IPS-20b (cell line): ENCODE data around the gene FXYD1.

Source experiments
- H3K27ac ChIP-seq: one replicate; pipeline ENCODE4 v1.5.1; 2013; ENCODE audit warnings: low read length
- H3K27me3 ChIP-seq: 2 replicates; pipeline ENCODE4 v1.6.1; 2013; ENCODE audit warnings: mild to moderate bottlenecking, low read length, inconsistent platforms; ENCODE audit not compliant: insufficient read depth
- H3K36me3 ChIP-seq: 2 replicates; pipeline ENCODE4 v1.6.1; 2013; ENCODE audit warnings: low read depth, mild to moderate bottlenecking, inconsistent platforms, low read length, moderate library complexity; ENCODE audit not compliant: insufficient read depth
- H3K4me1 ChIP-seq: 2 replicates; pipeline ENCODE4 v1.6.1; 2013; ENCODE audit warnings: mild to moderate bottlenecking, control low read depth, inconsistent platforms, low read length, moderate library complexity; ENCODE audit not compliant: insufficient read depth
- H3K4me3 ChIP-seq: 2 replicates; pipeline ENCODE4 v1.5.1; 2013; ENCODE audit warnings: mild to moderate bottlenecking, low read length, inconsistent platforms
- H3K9ac ChIP-seq: 2 replicates; pipeline ENCODE4 v1.6.1; 2013; ENCODE audit warnings: low read depth, mild to moderate bottlenecking, inconsistent platforms, low read length, moderate library complexity
- H3K9me3 ChIP-seq: 2 replicates; pipeline ENCODE4 v1.6.1; 2013; ENCODE audit warnings: mild to moderate bottlenecking, low read depth, low read length, inconsistent platforms; ENCODE audit not compliant: insufficient read depth

Gene FXYD1

DNA sequence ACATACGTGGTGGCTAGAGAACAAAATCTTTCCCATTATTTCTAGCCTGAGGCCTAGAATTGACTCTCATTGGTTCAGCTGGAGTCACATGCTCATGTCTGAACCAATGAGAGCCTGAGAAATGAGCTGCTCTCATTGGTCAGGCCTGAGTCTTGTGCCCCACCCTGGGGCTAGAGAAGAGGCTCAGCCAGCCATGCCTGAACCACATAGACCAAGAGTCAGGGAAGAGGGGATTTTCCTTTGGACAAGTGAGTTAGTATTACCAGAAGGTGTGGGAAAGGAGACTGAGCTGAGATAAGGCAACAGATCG, 22.8 kb downstream of the FXYD1 start:
- no peaks in the 10 kb centered on the region for H3K4me1 ChIP-seq
- H3K9ac ChIP-seq: no peak overlapping the region
- peaks cover 12% of the 10 kb centered on the region; the same call in 1 of the 2 replicates for H3K9me3 ChIP-seq
- no peaks in the 10 kb centered on the region for H3K27me3 ChIP-seq
- H3K36me3 ChIP-seq: peaks cover 92% of the 10 kb centered on the region
- H3K27ac ChIP-seq: no peak overlapping the region
- H3K4me3 ChIP-seq: no peak overlapping the region

DNA sequence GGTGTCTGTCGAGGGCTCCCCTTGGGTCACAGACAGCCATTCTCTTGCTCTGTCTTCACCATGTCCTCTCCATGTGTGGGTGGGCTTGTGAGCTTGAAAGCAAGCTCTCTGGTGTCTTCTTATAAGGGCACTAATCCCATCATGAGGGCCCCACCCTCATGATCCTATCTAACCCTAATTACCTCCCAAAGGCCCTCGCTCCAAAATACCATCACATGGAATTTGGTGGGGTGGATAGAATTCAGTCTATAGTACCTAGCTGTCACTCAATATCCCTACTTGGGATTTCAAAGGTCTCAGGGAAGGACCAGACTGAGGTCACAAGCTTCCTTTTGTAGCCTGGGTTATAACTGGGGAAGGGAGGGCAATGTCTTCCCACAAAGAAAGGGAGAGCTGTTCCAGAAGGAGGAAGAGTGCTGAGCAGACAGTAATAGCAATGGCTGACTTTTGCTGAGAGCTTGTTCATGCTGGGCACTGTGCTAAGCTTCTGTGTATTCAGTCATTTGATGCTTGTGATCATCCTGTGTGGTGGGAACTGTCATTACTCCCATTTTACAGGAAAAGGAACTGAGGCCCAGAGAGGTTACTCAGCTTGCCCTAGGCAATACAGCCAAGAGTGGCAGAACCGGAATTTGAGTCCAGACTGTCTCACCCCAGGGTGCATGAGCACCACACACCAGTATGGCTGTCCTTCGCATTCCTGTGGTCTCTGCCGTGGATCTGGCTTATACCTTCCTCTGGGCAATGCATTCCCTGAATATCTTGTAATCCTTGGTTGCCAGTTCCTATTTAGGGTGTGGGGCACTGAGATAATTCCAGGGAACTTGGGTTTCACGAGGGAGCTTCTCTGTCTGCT, 24.1 kb downstream of the FXYD1 start:
- Histone ChIP-seq H3K4me1 (no peaks in the 10 kb centered on the region), H3K36me3 (peaks cover 95% of the 10 kb centered on the region), H3K9ac (no peak overlapping the region), H3K9me3 (peaks cover 15% of the 10 kb centered on the region; the same call in 1 of the 2 replicates), H3K4me3 (no peak overlapping the region), H3K27me3 (no peaks in the 10 kb centered on the region), H3K27ac (no peak overlapping the region)

DNA sequence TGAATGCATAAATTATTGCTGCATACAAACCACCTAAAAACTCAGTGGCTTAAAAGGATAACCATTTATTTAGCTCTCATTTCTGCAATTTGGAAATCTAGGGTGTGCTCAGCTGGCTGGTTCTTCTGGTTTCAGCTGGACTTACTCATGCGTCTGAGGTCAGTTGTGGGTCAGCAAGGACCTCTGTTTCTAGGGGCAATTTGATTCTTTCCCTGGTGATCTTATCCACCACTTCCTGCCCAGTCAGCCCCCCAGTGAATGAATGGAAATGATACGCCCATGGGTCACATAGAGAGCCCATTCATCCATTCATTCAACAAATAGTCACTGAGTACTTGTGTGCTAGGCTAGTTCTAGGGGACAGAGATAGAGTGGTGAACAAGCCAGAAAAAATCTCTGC, 25.8 kb downstream of the FXYD1 start:
- Histone ChIP-seq H3K4me1 (no peaks in the 10 kb centered on the region), H3K36me3 (peaks cover 83% of the 10 kb centered on the region)

DNA sequence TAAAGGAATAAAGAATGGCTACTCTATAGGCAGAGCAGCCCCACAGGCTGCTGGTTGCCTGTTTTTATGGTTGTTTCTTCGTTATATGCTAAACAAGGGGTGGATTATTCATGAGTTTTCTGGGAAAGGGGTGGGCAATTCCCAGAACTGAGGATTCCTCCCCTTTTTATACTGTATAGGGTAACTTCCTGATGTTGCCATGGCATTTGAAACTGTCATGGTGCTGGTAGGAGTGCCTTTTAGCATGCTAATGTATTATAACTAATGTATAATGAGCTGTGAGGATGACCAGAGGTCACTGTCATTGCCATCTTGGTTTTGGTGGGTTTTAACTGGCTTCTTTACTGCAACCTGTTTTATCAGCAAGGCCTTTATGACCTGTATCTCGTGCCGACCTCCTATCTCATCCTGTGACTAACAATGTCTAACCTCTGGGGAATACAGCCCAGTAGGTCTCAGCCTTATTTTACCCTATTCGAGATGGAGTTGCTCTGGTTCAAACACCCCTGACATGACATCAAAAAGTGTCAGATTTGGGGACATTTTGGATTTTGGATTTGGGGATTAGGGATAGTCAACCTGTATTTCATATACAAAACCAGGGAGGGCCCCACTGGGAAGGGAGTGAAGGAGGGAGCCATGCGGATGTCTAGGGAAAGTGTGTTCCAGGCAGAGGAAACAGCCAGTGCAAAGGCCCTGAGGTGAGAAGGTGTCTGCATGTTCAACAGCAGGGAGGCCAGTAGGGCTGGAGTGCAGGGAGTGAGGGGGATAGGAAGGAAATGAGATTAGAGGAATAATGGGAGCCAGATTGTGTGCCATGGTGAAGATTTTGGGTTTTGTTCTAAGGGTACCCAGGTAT, 26.8 kb downstream of the FXYD1 start:
- Histone ChIP-seq H3K4me3 (no peak overlapping the region), H3K4me1 (no peaks in the 10 kb centered on the region), H3K27me3 (no peaks in the 10 kb centered on the region), H3K9ac (no peak overlapping the region), H3K36me3 (peaks cover 87% of the 10 kb centered on the region), H3K9me3 (peaks cover 15% of the 10 kb centered on the region; the same call in 1 of the 2 replicates), H3K27ac (no peak overlapping the region)

More for the DNA sequence above, 25.8 kb downstream of the FXYD1 start:
- Histone ChIP-seq H3K9me3 (peaks cover 15% of the 10 kb centered on the region; the same call in 1 of the 2 replicates), H3K27ac (no peak overlapping the region), H3K27me3 (no peaks in the 10 kb centered on the region), H3K9ac (no peak overlapping the region), H3K4me3 (no peak overlapping the region)

DNA sequence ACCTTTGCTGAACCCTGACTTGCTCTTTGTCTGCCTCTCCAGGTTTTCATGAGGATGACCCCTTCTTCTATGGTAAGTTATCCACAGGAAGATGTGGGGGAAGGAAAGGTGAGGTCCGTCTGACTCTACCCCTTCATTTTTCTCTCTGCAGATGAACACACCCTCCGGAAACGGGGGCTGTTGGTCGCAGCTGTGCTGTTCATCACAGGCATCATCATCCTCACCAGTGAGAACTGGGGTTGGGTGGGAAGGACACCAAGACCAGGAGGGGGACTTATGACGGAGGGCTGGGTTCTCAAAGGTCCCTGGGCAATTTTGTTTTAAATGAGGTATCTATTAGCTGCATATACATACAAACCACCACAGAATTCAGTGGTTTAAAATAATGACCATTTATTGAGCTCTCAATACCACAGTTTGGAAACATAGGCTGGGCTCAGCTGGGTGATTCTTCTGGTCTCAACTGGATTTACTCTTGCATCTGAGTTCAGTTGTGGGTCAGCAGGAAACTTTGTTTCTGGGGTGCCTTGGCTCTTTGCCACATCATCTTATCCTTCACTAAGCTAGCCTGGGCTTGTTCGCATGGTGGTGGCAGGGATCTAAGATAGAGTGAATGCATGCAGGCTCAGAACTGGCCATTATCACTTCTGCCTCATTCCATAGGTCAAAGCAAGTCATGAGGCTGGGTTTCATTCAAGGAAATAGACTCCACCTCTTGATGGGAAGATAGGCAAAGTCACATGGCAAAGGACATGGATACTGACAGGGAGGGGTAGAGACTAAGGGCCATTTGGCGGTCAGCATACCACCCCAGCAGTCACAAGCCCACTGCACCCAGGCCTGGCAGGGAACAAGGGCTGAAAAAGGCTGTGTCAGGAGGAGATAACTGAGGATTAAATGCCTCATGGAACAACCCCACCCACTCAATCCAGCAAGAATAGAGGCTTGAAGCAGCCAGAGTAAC, 27.8 kb downstream of the FXYD1 start:
- Histone ChIP-seq H3K36me3 (peaks cover 80% of the 10 kb centered on the region), H3K4me1 (no peaks in the 10 kb centered on the region), H3K27me3 (no peaks in the 10 kb centered on the region), H3K9me3 (peaks cover 10% of the 10 kb centered on the region; the same call in 1 of the 2 replicates), H3K27ac (no peak overlapping the region), H3K4me3 (no peak overlapping the region), H3K9ac (no peak overlapping the region)

DNA sequence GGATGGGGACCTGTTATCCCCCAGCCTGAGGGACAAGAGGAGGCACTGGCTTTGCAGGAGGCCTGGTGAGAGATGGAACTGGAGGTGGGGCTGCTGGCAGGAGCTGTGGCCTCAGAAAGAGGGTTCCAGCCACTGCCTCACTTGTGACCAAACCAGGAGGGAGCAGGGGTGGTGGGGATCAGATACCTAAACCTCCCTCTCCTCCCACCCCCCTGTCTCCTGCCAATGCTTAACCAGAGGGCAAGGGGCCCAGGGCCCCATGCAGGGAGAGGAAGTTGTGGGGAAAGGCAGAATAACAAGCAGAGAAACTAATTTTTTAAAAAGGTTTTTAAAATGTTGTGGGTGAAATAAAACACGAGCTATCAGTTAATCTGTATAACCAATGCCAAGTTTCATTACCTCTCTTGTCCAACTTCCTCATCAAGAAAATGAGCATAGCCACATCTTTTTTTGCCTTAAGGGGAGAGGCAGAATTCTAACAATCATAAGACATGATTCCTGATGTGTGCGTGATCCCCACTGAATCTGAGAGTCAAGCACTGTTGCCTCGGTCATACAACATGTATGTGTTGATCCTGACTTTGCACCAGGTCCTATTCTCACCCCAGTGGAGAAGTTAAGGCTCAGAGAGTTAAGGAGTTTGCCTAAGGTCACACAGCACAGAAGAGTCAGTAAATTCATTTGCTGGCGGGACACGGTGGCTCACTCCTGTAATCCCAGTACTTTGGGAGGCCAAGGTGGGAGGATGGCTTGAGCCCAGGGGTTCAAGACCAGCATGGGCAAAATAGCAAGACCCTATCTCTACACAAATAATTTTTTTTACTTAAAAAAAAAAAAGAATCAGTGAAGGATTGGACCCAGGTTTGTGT, 28.9 kb downstream of the FXYD1 start:
- peaks cover 9% of the 10 kb centered on the region; the same call in 1 of the 2 replicates for H3K9me3 ChIP-seq
- H3K36me3 ChIP-seq: peaks cover 69% of the 10 kb centered on the region
- H3K4me1 ChIP-seq: no peaks in the 10 kb centered on the region
- no peak overlapping the region for H3K4me3 ChIP-seq
- H3K27ac ChIP-seq: no peak overlapping the region
- H3K9ac ChIP-seq: no peak overlapping the region
- no peaks in the 10 kb centered on the region for H3K27me3 ChIP-seq

DNA sequence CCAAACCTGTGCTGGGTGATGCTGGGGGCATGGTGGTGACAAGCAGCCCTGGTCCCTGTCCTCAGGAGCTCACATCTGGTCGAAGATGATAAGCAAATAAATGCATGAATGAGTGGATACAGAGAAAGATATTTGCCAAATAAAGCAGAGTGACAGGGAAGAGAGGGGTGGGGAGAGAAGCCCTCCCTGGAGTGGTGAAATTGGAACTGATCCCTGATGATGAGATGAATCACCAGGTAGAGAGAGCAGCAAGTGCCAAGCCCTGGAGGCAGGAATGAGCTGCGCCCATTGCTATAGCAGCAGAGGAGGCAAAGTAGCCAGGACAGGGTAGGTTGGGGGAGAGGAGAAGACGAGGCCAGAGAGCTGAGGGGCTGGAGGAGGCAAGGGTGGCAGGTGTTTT, 29.6 kb downstream of the FXYD1 start:
- Histone ChIP-seq H3K36me3 (peaks cover 62% of the 10 kb centered on the region), H3K27me3 (no peaks in the 10 kb centered on the region), H3K4me1 (no peaks in the 10 kb centered on the region), H3K4me3 (no peak overlapping the region), H3K9me3 (peaks cover 9% of the 10 kb centered on the region; the same call in 1 of the 2 replicates), H3K9ac (no peak overlapping the region), H3K27ac (no peak overlapping the region)

DNA sequence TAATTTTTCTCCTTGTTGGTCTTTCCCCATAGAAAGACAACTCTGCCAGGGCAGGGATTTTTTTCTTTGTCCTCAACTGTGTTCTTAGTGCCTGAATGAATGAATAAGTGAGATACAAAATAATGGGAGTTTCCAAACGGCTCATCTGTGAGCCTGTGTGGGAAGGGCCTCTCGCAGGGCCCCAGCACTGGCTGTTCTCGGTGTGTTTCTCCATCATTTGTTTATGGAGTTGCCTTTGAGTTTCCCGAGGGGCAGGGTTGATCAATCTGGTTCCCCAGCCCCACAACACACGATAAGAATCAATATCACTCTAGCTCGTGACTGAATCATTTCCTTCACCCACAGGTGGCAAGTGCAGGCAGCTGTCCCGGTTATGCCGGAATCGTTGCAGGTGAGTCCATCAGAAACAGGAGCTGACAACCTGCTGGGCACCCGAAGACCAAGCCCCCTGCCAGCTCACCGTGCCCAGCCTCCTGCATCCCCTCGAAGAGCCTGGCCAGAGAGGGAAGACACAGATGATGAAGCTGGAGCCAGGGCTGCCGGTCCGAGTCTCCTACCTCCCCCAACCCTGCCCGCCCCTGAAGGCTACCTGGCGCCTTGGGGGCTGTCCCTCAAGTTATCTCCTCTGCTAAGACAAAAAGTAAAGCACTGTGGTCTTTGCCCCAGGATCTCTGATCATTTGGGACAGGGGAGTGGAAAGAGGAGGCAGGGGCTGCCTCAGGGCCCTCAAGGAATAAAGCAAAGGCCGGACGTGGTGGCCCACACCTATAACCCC, 30.8 kb downstream of the FXYD1 start:
- no peaks in the 10 kb centered on the region for H3K4me1 ChIP-seq
- H3K9ac ChIP-seq: no peak overlapping the region
- peaks cover 51% of the 10 kb centered on the region for H3K36me3 ChIP-seq
- H3K9me3 ChIP-seq: peaks cover 9% of the 10 kb centered on the region; the same call in 1 of the 2 replicates
- no peak overlapping the region for H3K27ac ChIP-seq
- H3K27me3 ChIP-seq: no peaks in the 10 kb centered on the region
- no peak overlapping the region for H3K4me3 ChIP-seq

DNA sequence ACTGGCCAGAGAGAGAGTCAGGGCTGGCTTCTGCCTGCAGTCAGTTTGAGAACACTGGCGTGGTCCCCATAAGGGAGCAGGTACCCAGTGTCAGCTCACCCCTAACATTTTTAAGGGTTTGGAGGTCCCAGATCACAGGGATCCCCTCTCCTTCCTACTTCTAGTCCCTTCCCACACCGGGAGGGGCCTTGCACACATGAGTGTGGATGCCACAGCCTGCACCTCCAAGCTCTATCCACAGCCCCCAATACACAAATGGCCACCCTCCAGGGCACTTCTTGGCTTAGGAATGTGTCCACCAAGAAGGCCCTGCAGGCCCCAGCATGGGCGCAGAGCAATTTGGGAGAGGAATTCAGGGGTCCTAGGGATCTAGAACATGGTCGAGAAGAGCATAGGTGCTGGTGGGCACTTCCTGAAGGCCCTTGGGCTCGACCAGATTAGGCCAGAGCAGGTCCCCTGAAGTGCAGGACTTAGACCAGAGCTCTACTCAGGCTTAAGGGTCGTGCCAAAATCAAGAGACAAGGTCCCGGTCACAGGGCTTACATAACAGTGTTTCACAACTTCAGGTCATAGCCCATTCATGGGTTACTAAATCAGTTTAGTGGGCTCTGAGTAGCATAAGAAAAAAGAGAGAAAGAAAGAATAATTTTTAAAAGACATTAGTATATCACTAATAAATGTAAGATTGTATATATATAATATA, 31.9 kb downstream of the FXYD1 start:
- peaks cover 40% of the 10 kb centered on the region for H3K36me3 ChIP-seq
- no peak overlapping the region for H3K27ac ChIP-seq
- peaks cover 9% of the 10 kb centered on the region; the same call in 1 of the 2 replicates for H3K9me3 ChIP-seq
- H3K4me3 ChIP-seq: no peak overlapping the region
- H3K4me1 ChIP-seq: no peaks in the 10 kb centered on the region
- no peaks in the 10 kb centered on the region for H3K27me3 ChIP-seq
- H3K9ac ChIP-seq: no peak overlapping the region
